HG03196 (cell line): Measurements from ENCODE around the gene GPATCH1.
"Not testable (repeated sequence)": the region's sequence is repeated elsewhere in the genome, so short reads cannot be mapped to it uniquely, and the experiment has no call there.

Experiments
- ATAC-seq: cut with Tn5 transposase; IDR thresholded peaks from one replicate; pipeline ENCODE4 v1.9.1; 2021; ENCODE audit not compliant: unreplicated experiment

The GPATCH1 gene

DNA sequence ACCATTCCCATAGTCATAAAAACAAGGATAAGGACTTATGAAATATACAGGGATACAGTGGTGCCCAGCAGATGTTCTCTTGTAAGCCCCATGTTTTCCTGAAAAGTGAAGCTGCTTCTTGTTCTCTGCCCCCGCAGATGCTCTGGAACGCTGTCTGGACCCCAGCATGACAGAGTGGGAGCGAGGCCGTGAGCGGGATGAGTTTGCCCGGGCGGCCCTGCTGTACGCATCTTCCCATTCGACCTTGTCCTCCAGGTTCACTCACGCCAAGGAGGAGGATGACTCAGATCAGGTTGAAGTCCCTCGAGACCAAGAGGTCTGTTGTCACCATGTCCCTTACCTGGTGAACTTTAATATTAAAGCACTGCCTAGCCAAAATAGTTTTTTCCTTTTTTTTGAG, 30.6 kb downstream of the GPATCH1 start:
- ATAC-seq = no peak

DNA sequence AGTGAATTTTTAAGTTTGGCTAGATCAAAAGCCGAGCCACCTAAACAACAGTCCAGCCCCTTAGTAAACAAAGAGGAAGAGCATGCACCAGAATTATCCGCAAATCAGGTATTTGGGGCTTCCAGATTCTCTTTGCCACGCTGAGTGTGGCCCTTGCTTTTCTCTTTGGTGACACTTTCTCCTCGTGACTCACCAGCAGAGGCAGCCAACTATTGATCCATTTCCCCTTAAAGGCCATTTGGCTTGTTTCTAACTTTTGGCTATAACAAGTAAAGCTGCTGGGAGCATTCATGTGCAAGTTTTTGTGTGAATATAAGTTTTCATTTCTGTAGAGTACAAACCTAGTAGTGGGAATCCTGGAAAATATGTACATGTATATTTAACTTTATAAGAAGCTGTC, 33.3 kb downstream of the GPATCH1 start:
- no peak for ATAC-seq

- ATAC-seq = no peak
These were observed 36.5 kb downstream of the GPATCH1 start for GRCh38 chr19:33117501-33117900.

DNA sequence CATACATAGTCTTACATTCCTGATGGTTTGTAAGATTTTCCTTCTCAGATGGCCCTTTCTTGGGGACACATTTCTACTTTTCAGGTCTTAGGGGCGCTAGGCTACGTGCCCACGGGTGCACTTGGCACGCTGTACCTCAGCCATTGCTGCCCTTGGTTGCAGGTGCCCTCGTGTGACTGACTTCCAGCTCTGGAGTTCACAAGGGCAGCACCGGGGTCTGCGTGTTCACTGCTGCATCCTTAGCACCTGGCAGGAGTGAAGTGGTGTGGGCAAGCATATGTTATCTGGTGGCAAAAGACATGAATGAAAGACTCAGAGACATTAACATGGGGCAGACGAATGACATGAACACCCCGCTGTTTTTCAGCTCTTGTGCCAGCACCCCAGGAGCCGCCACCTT, 37.7 kb downstream of the GPATCH1 start:
- ATAC-seq = no peak

DNA sequence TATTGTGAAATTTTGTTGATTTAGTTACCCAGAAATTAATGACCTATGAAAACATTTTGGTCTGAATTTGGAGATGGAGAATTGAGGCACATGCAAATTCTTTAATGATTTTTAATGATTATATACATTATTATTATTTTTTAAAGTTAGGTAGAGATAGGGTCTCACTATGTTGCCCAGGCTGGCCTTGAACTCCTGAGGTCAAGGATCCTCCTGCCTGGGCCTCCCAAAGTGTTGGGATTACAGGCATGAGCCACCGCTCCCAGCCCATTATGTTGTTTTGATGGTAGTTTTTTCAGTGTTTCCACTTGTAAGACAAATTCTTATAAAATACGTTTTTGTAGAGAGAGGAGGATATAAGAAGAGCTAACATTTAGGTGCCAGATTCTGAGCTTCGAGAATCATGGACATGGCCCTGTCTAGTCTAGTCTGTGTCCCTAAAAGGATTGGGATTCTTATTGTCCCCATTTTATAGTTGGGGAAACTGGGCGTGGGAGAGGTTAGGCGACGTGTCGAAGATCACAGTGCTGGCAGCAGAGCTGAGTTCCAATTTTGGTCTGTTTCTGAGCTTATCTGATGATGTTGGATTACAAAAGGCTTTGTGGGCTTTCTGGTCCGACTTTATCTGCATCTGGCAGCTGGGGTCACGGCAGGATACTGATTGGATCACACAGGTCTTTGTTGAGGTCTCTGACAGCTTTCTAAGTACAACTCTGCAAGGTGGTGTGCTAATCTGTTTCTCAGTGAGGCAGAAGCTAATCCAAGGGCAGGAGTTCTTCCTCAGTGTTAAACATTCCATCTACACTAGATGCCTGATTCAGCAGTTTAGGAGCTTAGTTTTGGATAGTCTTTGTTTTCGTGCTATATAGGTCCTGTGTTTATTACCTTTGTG, 43.5 kb downstream of the GPATCH1 start:
- ATAC-seq = no peak

- no peak for ATAC-seq
These were observed 45.0 kb downstream of the GPATCH1 start for GRCh38 chr19:33125929-33126388.

DNA sequence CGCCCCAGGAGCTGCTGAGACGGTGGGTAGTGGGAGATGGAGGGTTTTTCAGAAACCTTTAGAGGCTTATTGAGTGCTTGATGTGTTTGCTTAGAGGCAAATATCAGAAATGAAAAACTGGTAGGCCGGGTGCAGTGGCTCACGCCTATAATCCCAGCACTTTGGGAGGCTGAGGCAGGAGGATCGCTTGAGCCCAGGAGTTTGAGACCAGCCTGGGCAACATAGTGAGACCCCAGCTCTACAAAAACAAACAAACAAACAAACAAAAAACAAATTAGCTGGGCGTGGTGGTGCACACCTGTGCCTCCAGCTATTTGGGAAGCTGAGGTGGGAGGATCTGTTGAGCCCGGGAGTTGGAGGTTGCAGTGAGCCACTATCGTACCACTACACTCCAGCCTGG, 45.7 kb downstream of the GPATCH1 start:
- ATAC-seq = not testable (repeated sequence)

- ATAC-seq = no peak
These were observed 48.9 kb downstream of the GPATCH1 start for GRCh38 chr19:33129901-33130300.

DNA sequence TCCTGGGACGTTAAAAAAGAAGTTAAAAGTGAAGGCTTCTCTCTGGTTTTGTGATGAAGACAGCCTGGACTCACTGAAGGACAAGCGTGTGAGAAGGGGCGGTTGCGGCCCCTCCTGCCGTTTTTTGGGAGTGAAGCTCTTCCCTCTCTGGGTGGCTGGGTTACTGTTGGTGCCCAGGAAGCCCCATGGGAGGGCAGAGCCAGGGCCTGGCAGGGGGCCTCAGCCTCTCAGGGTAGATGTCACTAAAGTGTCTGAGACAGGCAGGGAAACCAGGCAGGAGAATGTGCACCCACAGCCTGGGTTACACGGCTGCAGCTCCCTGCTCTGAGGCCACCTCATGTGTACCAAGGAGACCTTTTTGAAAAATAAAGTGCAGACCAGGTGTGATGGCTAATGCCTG, 49.5 kb downstream of the GPATCH1 start:
- ATAC-seq = no peak

DNA sequence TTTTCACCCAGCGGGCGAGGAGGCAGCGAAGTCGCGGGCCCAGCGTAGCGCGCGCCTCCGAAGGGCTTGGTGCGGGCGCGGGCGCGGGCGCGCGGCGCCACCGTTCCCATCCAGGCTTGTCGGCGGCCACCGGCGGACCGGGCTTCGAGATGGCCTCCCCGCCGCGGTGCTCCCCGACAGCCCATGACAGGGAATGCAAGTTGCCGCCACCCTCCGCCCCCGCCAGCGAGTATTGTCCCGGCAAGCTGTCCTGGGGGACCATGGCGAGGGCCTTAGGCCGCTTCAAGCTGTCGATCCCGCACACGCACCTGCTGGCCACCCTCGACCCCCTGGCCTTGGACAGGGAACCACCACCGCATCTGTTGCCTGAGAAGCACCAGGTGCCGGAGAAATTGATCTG, 51.0 kb downstream of the GPATCH1 start, which contains the start of gene WDR88:
Gene WDR88, plus strand, starts transcription at position 94 of the 400 bp plus-strand sequence. Its CDS starts 56 bp downstream, at position 150.
- no peak for ATAC-seq

- no peak for ATAC-seq
These were observed 51.4 kb downstream of the GPATCH1 start for GRCh38 chr19:33132425-33132824.

DNA sequence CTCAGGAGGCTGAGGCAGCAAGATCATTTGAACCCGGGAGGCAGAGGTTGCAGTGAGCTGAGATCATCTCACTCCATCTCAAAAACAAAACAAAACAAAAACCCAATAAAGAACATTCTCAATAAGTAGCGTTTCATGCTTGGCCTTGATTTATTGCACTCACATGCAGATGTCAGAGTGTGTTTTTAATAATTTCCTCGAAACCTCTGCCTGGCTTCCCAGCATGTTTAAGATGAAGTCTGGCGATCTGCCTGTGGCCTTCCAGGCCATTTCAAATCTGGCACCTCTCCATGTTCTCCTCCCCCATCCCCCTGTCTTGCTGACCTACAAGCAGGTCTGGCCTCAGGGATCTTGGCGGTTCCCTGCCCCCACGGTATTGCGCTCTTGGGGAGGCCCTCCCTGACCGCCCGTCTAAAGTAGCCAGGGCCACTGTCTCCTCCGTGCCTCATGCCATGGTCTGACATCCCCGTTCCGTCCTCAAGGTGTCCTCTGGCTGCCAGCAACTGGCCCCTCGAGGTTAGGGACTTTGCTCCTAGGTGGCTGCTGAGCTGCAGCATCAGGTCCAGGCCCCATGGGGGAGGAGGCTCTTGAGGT, 52.6 kb downstream of the GPATCH1 start:
- ATAC-seq = no peak

DNA sequence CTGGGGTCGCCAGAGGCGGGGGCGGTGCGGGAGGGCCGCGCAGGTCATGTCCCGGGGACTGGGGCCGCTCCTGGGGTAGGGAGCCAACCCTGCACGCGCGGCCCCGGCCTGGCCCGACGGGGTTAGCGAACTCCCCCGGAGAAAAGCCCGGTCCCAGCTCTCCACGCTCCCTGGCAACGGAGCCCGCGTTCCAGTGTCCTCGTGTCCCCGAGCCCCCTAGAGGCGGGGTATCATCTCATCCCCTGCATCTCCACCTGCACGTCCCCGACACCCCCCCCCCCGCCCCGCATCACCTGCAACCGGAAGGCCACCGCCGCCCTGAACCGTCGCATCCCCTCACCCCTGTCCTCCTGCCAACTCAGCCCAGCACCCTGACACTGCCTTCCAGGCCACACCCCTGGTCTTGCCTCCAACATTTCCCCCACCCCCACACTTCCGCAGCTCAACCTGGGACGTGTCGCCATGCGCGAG, 53.6 kb downstream of the GPATCH1 start:
- ATAC-seq = no peak

DNA sequence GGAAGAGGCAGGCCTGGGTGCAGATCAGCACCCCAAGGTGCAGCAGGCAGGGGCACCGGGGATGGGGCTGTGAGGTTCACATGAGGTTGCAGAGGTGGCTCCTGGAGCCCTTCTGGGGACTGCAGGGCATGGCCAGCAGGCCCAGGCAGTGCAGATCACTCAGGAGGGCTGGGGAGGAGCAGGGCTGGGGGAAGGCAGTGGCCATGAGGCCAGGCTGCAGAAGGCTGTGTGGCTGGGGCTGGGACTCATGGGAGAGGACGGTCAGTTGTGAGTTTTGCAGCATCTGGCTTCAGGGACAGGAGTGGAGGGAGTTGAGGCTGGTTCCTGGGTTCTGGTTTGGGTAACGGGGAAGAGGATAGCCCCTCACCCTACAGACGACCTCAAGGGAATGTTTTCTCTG, 58.2 kb downstream of the GPATCH1 start:
- ATAC-seq = no peak

DNA sequence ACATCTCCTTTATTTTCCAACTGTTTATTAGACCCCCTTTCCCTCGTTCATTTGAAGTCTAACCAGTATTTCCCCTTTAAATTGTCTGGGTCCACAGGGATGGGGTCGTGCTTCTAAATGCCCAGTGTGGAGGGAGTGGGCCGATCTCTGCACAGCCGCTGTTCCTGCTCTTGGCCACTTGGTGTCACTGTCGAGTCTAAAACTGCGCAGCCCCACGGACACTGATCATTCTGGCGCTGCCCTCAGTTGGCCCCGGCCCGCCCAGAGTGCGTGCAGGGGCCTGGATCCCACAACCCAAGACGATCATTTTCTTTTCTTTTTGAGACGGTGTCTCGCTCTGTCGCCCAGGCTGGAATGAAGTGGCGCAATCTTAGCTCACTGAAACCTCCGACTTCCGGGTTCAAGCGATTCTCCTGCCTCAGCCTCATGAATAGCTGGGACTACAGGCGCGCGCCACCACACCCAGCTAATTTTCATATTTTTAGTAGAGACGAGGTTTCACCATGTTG, 63.0 kb downstream of the GPATCH1 start:
- peak; percentile 67 for ATAC-seq

DNA sequence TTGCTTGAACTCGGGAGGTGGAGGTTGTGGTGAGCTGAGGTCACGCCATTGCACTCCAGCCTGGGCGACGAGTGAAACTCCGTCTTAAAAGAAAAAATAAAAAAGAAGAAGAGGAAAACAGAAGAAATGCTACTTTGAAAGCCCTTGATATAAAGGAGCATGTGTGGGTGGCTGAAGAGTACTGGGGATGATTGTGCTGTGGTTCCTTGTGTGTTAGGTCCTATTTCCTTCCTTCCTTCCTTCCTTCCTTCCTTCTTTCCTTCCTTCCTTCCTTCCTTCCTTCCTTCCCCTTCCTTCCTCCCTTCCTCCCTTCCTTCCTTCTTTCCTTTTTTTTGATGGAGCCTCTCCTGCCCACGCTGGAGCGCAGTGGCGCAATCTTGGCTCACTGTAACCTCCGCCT, 65.2 kb downstream of the GPATCH1 start:
- no peak for ATAC-seq

DNA sequence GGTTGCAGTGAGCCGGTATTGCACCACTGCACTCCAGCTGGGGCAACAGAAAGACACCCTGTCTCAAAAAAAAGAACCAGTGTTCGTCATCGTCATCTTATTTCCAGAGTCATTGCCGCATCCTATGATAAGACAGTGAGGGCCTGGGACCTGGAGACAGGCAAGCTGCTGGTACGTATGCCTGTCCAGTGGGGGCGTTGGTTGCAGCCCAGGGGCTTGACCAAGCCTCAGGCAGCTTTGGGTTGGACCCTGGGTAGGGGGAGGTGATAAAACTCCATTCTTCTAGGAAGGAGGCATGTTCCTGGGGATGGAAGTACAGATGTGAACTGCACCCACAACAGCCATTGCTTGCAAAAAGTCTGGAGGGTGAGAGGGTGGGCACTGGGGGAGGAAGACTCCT, 66.6 kb downstream of the GPATCH1 start:
- ATAC-seq = no peak

DNA sequence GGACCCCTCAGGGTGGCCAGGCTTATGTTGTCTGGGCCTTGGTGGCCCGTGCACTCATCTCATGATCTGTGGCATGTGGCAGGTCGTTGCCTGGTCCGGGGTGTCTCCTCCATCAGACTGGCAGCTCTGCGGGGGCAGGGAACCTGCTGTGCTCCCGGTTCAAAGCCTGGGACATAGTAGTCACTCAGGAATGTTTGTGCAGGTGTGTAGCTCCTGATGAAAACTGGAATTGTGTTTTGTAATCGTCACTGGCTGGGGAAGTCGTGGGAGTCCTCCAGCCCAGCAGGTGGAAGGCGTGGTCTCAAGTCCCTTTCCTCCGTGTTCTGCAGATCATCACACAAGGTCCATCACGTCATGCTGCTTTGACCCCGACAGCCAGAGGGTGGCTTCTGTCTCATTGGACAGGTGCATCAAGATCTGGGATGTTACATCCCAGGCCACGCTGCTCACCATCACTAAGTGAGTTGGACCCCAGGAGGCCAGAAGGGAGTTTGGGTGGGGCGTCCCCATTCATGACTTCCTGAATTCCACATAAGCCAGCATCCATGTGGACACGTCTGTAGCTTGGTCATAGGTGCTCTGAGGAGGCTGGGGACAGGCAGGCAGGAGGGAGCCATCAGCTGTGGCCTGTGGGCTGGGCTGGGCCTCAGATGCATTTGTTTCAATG, 70.0 kb downstream of the GPATCH1 start:
- ATAC-seq = no peak

DNA sequence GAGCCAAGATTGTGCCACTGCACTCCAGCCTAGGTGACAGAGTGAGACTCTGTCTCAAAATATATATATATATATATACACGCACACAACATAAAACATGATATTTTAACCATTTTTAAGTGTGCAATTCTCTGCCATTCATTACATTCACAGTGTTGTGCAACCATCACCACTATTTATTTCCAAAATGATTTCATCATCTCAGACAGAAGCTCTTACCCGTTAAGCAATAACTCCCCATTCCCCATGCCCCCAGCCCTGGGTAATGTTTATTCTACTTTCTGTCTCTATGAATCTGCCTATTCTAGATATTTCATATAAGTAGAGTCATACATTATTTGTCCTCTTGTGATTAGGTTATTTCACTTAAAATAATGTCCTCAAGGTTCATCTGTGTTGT, 71.2 kb downstream of the GPATCH1 start:
- no peak for ATAC-seq

DNA sequence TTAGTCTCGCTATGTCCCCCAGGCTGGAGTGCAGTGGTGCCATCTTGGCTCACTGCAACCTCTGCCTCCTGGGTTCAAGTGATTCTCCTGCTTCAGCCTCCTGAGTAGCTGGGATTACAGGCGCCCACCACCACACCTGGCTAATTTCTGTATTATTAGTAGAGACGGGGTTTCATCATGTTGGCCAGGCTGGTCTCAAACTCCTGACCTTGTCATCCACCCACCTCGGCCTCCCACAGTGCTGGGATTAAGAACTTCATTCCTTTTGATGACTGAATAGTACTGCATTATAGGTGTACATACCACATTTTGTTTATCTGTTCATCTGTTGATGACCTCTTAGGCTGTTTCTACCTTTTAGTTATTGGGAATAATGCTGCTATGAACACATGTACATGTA, 71.6 kb downstream of the GPATCH1 start:
- ATAC-seq = not testable (repeated sequence)

DNA sequence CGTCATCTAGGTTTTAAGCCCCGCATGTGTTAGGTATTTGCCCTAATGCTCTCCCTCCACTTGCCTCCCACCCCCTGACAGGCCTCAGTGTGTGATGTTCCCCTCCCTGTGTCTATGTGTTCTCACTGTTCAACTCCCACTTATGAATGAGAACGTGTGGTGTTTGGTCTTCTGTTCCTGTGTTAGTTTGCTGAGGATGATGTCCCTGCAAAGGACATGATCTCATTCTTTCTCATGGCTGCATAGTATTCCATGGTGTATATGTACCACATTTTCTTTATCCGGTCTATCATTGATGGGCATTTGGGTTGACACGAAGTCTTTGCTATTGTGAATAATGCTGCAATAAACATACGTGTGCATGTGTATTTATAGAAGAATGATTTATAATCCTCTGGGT, 73.3 kb downstream of the GPATCH1 start:
- not testable (repeated sequence) for ATAC-seq
